Effector memory CD4-positive, alpha-beta T cell (primary cell): ENCODE data around the gene MAML3.

ENCODE experiments used
- DNase-seq, 3 donors: peaks; one replicate each; pipeline ENCODE4 v3.0.0-alpha.2; 2020
- H3K27ac ChIP-seq: 2 replicates; pipeline ENCODE4 v1.7.0; 2013; ENCODE audit warnings: mild to moderate bottlenecking, low read length, moderate library complexity; ENCODE audit not compliant: insufficient read depth, poor library complexity, severe bottlenecking
- H3K27me3 ChIP-seq: replicated peaks from 2 replicates; pipeline ENCODE4 v1.7.0; 2013; ENCODE audit warnings: mild to moderate bottlenecking, low read length; ENCODE audit not compliant: insufficient read depth, control insufficient read depth, poor library complexity, severe bottlenecking
- H3K36me3 ChIP-seq: 2 replicates; pipeline ENCODE4 v1.7.0; 2013; ENCODE audit warnings: mild to moderate bottlenecking, low read length, moderate library complexity; ENCODE audit not compliant: control insufficient read depth, insufficient read depth
- H3K4me1 ChIP-seq: 2 replicates; pipeline ENCODE4 v1.7.0; 2013; ENCODE audit warnings: low read length, mild to moderate bottlenecking; ENCODE audit not compliant: control insufficient read depth, insufficient read depth, poor library complexity, severe bottlenecking
- H3K4me3 ChIP-seq: 2 replicates; pipeline ENCODE4 v1.7.0; 2013; ENCODE audit warnings: low read length, low read depth, mild to moderate bottlenecking; ENCODE audit not compliant: insufficient read depth, poor library complexity, severe bottlenecking
- H3K9me3 ChIP-seq: 2 replicates; pipeline ENCODE4 v1.7.0; 2013; ENCODE audit warnings: mild to moderate bottlenecking, low read length, moderate library complexity; ENCODE audit not compliant: control insufficient read depth

The MAML3 gene

DNA sequence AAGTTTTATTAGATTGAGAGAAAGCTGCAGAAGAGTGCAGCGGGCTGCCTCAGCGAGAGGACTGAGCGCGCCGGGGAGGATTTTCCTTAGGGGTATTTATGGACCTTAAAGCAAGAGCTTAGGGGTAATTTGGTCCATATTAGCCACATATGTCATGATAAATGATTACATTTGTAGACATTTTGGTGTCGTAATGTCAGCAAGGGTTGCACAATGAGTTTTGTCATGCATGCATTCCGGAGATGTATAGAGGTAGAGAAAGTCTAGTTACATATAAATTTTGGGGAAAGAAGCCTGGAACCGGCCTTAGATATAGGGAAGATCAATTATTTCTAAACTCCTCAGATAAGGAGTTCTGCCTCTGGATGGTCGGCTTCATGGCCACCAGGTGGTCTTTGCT lies 478.3 kb downstream of the MAML3 start:
- Histone ChIP-seq H3K4me1 (no peaks in the 10 kb centered on the region), H3K27me3 (no peaks in the 10 kb centered on the region), H3K36me3 (no peaks in the 10 kb centered on the region), H3K4me3 (no peak overlapping the region), H3K27ac (no peak overlapping the region), H3K9me3 (no peaks in the 10 kb centered on the region)
- DNase-seq = no peak

DNA sequence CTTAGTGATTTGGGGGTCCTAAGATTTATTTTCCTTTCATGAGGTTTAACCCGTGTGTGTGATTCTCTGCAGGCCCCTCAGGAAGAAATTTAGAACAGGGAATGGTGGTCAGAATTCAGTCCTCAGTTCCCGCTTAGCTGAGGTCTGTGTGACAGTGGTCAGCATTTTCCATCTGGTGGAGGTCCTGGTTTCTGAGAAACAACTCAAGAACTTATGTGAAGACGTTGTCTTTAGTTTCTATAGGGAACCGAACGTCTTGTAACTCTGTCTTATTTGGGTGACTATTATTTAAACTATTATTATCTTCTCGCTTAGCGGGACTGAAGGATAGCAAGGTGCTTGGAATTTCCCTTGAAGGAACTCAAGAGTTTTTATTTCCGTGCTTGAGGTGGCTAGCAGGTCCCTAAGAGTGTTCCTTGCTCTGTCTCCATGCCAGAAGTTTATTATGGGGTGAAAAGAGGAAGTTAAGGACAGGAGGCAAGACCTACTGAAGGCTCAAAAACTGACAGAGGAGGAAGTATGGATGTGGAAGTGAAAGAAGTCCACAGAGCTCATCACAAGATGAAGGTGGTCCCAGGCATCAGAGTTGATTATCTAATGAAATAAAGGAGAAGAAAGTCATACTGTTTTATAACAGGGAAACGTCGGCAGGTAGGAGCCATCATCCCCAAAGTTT lies 479.0 kb downstream of the MAML3 start:
- DNase-seq = no peak
- no peaks in the 10 kb centered on the region for H3K9me3 ChIP-seq
- no peaks in the 10 kb centered on the region for H3K27me3 ChIP-seq
- no peaks in the 10 kb centered on the region for H3K36me3 ChIP-seq
- H3K27ac ChIP-seq = no peak overlapping the region
- H3K4me3 ChIP-seq = no peak overlapping the region
- no peaks in the 10 kb centered on the region for H3K4me1 ChIP-seq

DNA sequence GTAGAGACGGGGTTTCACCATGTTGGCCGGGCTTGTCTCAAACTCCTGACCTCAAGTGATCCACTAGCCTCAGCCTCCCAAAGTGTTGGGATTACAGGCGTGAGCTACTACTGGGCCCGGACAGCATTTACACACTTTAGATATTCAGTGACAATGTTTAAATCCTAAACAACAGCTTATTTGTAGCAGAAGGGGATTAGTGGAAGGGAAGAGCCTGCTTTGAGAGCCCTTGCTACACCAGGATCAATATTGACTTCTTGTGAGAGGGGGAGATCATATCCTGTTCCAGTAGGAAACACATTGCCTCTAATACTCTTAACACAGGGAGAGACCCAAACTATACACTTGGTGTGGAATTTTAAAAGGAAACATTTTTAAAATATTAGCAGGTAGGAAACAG lies 481.3 kb downstream of the MAML3 start:
- Histone ChIP-seq H3K27ac (no peak overlapping the region), H3K4me3 (no peak overlapping the region), H3K36me3 (no peaks in the 10 kb centered on the region), H3K27me3 (no peaks in the 10 kb centered on the region), H3K4me1 (no peaks in the 10 kb centered on the region), H3K9me3 (no peaks in the 10 kb centered on the region)
- no peak for DNase-seq

DNA sequence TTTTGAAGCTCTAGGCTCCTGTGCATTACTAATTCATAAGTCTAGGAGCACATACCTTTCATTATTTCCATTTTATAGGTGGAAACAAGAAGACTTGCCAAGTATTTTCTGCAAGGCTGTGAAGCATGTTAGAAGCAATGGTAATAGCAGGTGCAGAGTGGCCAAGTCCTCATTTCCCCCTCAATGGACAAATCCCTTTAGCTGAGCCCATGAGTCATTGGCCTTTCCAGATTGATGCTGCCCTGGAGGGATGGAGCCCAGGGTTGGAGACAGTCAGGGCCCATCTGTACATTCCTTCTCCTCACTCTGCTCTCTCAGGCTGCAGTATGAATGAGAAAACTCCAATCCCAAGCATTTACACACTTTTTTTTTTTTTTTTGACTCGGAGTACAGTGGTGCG lies 481.8 kb downstream of the MAML3 start:
- no peak overlapping the region for H3K4me3 ChIP-seq
- no peak for DNase-seq
- H3K36me3 ChIP-seq = no peaks in the 10 kb centered on the region
- H3K9me3 ChIP-seq = no peaks in the 10 kb centered on the region
- H3K4me1 ChIP-seq = no peaks in the 10 kb centered on the region
- H3K27ac ChIP-seq = no peak overlapping the region
- no peaks in the 10 kb centered on the region for H3K27me3 ChIP-seq

DNA sequence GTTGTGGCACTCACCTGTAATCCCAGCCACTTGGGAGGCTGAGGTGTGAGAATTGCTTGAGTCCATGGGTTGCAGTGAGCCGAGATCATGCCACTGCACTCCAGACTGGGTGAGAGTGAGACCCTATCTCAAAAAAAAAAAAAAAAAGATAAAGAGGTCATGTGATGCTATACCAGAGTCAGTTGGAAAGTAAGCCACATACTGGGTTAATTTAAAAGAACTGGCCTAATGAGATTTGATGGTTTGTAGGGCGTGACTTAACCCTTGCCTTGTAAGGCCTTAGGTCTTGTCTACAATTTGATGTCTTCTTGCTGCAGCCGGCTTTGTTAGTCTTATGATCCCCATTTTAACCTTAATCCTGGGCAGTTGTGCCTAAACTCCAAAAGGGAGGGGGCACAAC lies 483.2 kb downstream of the MAML3 start:
- H3K27me3 ChIP-seq = no peaks in the 10 kb centered on the region
- H3K4me1 ChIP-seq = no peaks in the 10 kb centered on the region
- no peaks in the 10 kb centered on the region for H3K9me3 ChIP-seq
- H3K4me3 ChIP-seq = no peak overlapping the region
- no peak overlapping the region for H3K27ac ChIP-seq
- no peak for DNase-seq
- H3K36me3 ChIP-seq = no peaks in the 10 kb centered on the region

DNA sequence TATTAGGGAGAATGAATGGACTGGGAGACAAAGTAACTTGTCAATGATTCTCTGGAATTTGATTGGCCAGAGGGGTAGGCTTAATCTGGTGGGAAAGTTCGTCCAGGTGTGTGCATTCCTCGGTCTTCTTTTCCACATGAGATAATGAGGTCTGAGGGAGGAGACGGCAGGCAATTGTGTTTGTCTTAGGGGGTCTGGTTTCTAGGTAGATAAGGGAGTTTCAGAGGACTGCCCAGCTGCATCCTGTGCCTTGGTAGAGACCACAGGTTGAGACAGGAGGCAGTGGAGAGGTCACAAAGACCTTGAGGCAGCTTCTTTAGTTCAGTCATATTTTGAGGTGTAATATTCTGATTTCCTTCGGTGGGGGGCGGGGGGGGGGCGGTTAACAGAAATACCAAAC lies 484.1 kb downstream of the MAML3 start:
- Histone ChIP-seq H3K4me1 (no peaks in the 10 kb centered on the region), H3K36me3 (no peaks in the 10 kb centered on the region), H3K27ac (no peak overlapping the region), H3K9me3 (no peaks in the 10 kb centered on the region), H3K27me3 (no peaks in the 10 kb centered on the region), H3K4me3 (no peak overlapping the region)
- no peak for DNase-seq

DNA sequence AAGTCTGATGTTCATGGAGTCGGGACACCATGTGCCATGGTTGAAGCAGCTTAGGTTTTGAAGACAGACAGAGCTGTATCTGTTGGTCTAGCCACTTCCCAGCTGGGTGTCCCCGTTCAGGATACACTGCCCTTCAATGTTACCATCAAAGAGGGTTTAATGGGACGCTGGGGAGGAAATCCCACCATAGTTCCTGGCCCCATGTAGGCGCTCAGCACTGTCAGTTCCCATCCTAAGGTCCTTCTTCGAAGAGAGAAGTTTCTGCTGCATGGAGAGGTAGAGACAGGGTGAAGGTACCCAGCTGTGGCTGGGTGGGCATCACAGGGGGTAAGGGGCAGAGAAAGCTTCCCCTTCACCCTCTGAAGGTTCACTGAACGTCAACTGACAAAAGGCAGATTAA lies 484.6 kb downstream of the MAML3 start:
- Histone ChIP-seq H3K9me3 (no peaks in the 10 kb centered on the region), H3K4me3 (no peak overlapping the region), H3K4me1 (no peaks in the 10 kb centered on the region), H3K27ac (no peak overlapping the region), H3K27me3 (no peaks in the 10 kb centered on the region), H3K36me3 (no peaks in the 10 kb centered on the region)
- DNase-seq = no peak

DNA sequence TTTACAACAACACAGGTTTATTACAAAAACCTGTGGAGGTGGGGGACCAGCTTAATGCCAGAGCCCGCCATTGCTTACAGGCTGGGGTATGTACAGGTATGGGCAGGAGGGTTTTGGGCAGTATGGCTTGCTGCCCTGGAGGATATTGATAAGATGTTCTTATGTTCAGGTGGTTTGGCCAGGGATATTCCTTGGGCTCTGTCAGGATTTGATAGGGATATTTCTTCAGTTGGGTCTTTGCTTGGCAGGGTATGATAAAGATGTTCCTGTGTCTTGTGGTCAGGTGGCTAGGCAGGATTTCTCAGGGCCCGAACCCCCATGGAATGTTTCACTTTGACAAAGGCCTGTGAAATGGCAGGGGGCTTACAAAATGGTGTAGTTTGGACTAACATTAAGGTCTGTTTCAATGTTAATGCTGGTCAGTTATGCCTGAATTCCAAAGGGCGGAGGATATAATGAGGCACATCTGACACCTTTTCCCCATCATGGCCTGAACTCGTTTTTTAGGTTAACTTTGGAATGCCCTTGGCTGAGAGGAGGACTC lies 485.3 kb downstream of the MAML3 start:
- no peak overlapping the region for H3K4me3 ChIP-seq
- no peak overlapping the region for H3K27ac ChIP-seq
- no peaks in the 10 kb centered on the region for H3K4me1 ChIP-seq
- no peaks in the 10 kb centered on the region for H3K9me3 ChIP-seq
- no peak for DNase-seq
- no peaks in the 10 kb centered on the region for H3K27me3 ChIP-seq
- no peaks in the 10 kb centered on the region for H3K36me3 ChIP-seq

DNA sequence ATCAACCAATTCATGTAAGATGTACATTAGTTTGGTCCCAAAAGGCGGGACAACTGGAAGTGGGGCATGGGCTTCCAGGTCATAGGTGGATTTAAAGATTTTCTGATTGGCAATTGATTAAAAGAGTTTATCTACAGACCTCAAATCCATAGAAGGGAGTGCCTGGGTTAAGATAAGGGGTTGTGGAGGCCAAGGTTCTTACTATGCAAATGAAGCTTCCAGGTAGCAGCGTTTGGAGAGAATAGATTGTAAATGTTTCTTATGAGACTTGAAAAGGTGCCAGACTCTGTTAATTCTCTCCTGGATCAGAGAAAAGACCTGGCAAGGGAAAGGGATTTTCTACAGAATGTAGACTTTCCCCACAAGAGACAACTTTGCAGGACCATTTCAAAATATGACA lies 485.9 kb downstream of the MAML3 start:
- H3K36me3 ChIP-seq = no peaks in the 10 kb centered on the region

More for the DNA sequence above, 485.9 kb downstream of the MAML3 start:
- no peaks in the 10 kb centered on the region for H3K9me3 ChIP-seq
- DNase-seq = no peak
- H3K27ac ChIP-seq = no peak overlapping the region
- no peak overlapping the region for H3K4me3 ChIP-seq
- no peaks in the 10 kb centered on the region for H3K4me1 ChIP-seq
- H3K27me3 ChIP-seq = no peaks in the 10 kb centered on the region
